GM23338 (cell line): ENCODE results near the gene CYP46A1.

ENCODE experiments used
- CREB1 ChIP-seq: fragments of 250-450 bp; sonication (Bioruptor Pico); IDR thresholded peaks from 2 replicates; pipeline ENCODE4 v1.5.0; 2020; ENCODE audit warnings: low read depth, mild to moderate bottlenecking, moderate library complexity
- ETS1 ChIP-seq: IDR thresholded peaks from 2 replicates; pipeline ENCODE4 v1.6.1; 2016; ENCODE audit warnings: antibody characterized with exemption
- EZH2 ChIP-seq: fragments of 200-600 bp; sonication (generic); IDR thresholded peaks from one replicate; pipeline ENCODE4 v1.8.0; 2017; ENCODE audit warnings: antibody characterized with exemption, mild to moderate bottlenecking, low read depth; ENCODE audit not compliant: unreplicated experiment
- EZH2phosphoT487 ChIP-seq: fragments of 200-600 bp; sonication (generic); IDR thresholded peaks from one replicate; pipeline ENCODE4 v1.8.1; 2018; ENCODE audit warnings: antibody characterized with exemption; ENCODE audit not compliant: unreplicated experiment
- JUNB ChIP-seq: IDR thresholded peaks from one replicate; pipeline ENCODE4 v1.6.1; 2016; ENCODE audit warnings: antibody characterized with exemption; ENCODE audit not compliant: unreplicated experiment
- NANOG ChIP-seq: IDR thresholded peaks from 2 replicates; pipeline ENCODE4 v1.6.1; 2016; ENCODE audit warnings: antibody characterized with exemption, borderline replicate concordance
- POLR2AphosphoS5 ChIP-seq: IDR thresholded peaks from 2 replicates; pipeline ENCODE4 v1.6.1; 2016; ENCODE audit warnings: antibody characterized with exemption, low read depth
- STAT1 ChIP-seq: IDR thresholded peaks from one replicate; pipeline ENCODE4 v1.6.1; 2016; ENCODE audit warnings: antibody characterized with exemption; ENCODE audit not compliant: unreplicated experiment
- ZNF114 ChIP-seq: fragments of 250-450 bp; sonication (Bioruptor Pico); IDR thresholded peaks from 2 replicates; pipeline ENCODE4 v1.5.0; 2020; ENCODE audit warnings: mild to moderate bottlenecking, moderate library complexity
- ZNF331 ChIP-seq: fragments of 250-450 bp; sonication (Bioruptor Pico); IDR thresholded peaks from 2 replicates; pipeline ENCODE4 v1.5.0; 2020; ENCODE audit warnings: low read depth, mild to moderate bottlenecking, moderate library complexity
- ZNF462 ChIP-seq: fragments of 250-450 bp; sonication (Bioruptor Pico); IDR thresholded peaks from 2 replicates; pipeline ENCODE4 v1.5.0; 2020; ENCODE audit warnings: mild to moderate bottlenecking, moderate library complexity
- TF ChIP-seq, protein P1 (sequence below), 2 experiments: fragments of 200-600 bp in 1 of 2; sonication (generic) in 1 of 2; conservative IDR thresholded peaks; 2 replicates each; pipeline versions ENCODE4 v1.5.1 to v1.6.1; 2016 to 2017; ENCODE audit warnings: antibody characterized with exemption in 2 of 2, low read depth in 2 of 2, mild to moderate bottlenecking in 2 of 2, moderate library complexity in 1 of 2
- TF ChIP-seq, protein P2 (sequence below): IDR thresholded peaks from one replicate; pipeline ENCODE4 v1.6.1; 2018; ENCODE audit warnings: antibody characterized with exemption; ENCODE audit not compliant: unreplicated experiment

GRCh38 chr14:99722741-99723140 lies 38.6 kb downstream of the CYP46A1 start:
- TF ChIP-seq, protein P1, sequence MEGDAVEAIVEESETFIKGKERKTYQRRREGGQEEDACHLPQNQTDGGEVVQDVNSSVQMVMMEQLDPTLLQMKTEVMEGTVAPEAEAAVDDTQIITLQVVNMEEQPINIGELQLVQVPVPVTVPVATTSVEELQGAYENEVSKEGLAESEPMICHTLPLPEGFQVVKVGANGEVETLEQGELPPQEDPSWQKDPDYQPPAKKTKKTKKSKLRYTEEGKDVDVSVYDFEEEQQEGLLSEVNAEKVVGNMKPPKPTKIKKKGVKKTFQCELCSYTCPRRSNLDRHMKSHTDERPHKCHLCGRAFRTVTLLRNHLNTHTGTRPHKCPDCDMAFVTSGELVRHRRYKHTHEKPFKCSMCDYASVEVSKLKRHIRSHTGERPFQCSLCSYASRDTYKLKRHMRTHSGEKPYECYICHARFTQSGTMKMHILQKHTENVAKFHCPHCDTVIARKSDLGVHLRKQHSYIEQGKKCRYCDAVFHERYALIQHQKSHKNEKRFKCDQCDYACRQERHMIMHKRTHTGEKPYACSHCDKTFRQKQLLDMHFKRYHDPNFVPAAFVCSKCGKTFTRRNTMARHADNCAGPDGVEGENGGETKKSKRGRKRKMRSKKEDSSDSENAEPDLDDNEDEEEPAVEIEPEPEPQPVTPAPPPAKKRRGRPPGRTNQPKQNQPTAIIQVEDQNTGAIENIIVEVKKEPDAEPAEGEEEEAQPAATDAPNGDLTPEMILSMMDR (conservative IDR thresholded peaks at IDR 0.05; ENCODE audit: low read depth in 2 of 2) = no peak
- TF ChIP-seq JUNB (no peak), EZH2 (no peak), EZH2phosphoT487 (no peak), POLR2AphosphoS5 (no peak), ZNF114 (CRISPR knock-in tag) (no peak), ETS1 (no peak), STAT1 (no peak), CREB1 (CRISPR knock-in tag) (no peak), NANOG (no peak), ZNF331 (CRISPR knock-in tag) (no peak), ZNF462 (CRISPR knock-in tag) (no peak)
- TF ChIP-seq, protein P2, sequence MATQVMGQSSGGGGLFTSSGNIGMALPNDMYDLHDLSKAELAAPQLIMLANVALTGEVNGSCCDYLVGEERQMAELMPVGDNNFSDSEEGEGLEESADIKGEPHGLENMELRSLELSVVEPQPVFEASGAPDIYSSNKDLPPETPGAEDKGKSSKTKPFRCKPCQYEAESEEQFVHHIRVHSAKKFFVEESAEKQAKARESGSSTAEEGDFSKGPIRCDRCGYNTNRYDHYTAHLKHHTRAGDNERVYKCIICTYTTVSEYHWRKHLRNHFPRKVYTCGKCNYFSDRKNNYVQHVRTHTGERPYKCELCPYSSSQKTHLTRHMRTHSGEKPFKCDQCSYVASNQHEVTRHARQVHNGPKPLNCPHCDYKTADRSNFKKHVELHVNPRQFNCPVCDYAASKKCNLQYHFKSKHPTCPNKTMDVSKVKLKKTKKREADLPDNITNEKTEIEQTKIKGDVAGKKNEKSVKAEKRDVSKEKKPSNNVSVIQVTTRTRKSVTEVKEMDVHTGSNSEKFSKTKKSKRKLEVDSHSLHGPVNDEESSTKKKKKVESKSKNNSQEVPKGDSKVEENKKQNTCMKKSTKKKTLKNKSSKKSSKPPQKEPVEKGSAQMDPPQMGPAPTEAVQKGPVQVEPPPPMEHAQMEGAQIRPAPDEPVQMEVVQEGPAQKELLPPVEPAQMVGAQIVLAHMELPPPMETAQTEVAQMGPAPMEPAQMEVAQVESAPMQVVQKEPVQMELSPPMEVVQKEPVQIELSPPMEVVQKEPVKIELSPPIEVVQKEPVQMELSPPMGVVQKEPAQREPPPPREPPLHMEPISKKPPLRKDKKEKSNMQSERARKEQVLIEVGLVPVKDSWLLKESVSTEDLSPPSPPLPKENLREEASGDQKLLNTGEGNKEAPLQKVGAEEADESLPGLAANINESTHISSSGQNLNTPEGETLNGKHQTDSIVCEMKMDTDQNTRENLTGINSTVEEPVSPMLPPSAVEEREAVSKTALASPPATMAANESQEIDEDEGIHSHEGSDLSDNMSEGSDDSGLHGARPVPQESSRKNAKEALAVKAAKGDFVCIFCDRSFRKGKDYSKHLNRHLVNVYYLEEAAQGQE = no peak
